ENCODE data around the gene ST6GALNAC3.

DNA sequence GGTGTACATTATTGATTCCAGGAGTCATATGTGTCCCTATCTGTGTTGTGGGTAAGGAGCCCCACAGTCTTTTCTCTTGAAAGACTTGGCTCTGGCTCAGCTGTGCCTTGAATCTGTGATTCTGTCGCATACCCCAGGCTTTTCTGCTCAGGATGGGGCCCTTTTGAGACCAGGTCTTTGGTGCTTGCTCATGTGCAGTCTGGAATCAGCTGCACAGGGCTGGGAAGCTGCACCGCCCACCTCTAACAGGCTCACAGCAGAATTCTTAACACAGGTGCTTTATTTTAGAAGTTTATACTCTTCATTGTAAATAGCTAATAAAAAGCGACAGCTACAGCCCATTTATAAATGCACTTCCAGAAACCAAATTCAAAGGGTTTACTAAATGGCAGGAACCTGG, 61.3 kb downstream of the ST6GALNAC3 start:
- no peak for TF ChIP-seq POLR2AphosphoS5 (IDR thresholded peaks at IDR 0.05; ENCODE audit: low read depth, low read length)
- TF ChIP-seq, protein P1, sequence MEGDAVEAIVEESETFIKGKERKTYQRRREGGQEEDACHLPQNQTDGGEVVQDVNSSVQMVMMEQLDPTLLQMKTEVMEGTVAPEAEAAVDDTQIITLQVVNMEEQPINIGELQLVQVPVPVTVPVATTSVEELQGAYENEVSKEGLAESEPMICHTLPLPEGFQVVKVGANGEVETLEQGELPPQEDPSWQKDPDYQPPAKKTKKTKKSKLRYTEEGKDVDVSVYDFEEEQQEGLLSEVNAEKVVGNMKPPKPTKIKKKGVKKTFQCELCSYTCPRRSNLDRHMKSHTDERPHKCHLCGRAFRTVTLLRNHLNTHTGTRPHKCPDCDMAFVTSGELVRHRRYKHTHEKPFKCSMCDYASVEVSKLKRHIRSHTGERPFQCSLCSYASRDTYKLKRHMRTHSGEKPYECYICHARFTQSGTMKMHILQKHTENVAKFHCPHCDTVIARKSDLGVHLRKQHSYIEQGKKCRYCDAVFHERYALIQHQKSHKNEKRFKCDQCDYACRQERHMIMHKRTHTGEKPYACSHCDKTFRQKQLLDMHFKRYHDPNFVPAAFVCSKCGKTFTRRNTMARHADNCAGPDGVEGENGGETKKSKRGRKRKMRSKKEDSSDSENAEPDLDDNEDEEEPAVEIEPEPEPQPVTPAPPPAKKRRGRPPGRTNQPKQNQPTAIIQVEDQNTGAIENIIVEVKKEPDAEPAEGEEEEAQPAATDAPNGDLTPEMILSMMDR (IDR thresholded peaks at IDR 0.05 in 2 of 3, conservative IDR thresholded peaks at IDR 0.05 in 1 of 3; ENCODE audit: borderline replicate concordance in 1 of 3, insufficient read depth in 1 of 3, low read depth in 2 of 3, low read length in 2 of 3): no peak
- no peak for TF ChIP-seq EZH2 (IDR thresholded peaks at IDR 0.05)
- TF ChIP-seq, protein P2, sequence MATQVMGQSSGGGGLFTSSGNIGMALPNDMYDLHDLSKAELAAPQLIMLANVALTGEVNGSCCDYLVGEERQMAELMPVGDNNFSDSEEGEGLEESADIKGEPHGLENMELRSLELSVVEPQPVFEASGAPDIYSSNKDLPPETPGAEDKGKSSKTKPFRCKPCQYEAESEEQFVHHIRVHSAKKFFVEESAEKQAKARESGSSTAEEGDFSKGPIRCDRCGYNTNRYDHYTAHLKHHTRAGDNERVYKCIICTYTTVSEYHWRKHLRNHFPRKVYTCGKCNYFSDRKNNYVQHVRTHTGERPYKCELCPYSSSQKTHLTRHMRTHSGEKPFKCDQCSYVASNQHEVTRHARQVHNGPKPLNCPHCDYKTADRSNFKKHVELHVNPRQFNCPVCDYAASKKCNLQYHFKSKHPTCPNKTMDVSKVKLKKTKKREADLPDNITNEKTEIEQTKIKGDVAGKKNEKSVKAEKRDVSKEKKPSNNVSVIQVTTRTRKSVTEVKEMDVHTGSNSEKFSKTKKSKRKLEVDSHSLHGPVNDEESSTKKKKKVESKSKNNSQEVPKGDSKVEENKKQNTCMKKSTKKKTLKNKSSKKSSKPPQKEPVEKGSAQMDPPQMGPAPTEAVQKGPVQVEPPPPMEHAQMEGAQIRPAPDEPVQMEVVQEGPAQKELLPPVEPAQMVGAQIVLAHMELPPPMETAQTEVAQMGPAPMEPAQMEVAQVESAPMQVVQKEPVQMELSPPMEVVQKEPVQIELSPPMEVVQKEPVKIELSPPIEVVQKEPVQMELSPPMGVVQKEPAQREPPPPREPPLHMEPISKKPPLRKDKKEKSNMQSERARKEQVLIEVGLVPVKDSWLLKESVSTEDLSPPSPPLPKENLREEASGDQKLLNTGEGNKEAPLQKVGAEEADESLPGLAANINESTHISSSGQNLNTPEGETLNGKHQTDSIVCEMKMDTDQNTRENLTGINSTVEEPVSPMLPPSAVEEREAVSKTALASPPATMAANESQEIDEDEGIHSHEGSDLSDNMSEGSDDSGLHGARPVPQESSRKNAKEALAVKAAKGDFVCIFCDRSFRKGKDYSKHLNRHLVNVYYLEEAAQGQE (IDR thresholded peaks at IDR 0.05; ENCODE audit: low read depth): no peak
- TF ChIP-seq, protein P3, sequence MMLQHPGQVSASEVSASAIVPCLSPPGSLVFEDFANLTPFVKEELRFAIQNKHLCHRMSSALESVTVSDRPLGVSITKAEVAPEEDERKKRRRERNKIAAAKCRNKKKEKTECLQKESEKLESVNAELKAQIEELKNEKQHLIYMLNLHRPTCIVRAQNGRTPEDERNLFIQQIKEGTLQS (IDR thresholded peaks at IDR 0.05): no peak

Measured in HCT116 (cell line).